ENCODE data around the gene PDHX.

- no peak for TF ChIP-seq EP300 (IDR thresholded peaks at IDR 0.05; ENCODE audit: borderline replicate concordance)
- TF ChIP-seq TCF12 (IDR thresholded peaks at IDR 0.05; ENCODE audit: low read depth): no peak
- no peak for TF ChIP-seq REST (IDR thresholded peaks at IDR 0.05; ENCODE audit: low read depth)
Measured at GRCh38 chr11:34938611-34939010, 22.2 kb downstream of the PDHX start.

Measured in Ishikawa (cell line).